Lower leg skin (tissue), 4 donors: Measurements from ENCODE around the gene PTGES3L. TPM values are rescaled to one million over a fixed set of nuclear protein-coding genes. Genes with fewer than 3 reads are reported as not detected.

Source experiments
- DNase-seq, 2 donors: peaks; one replicate each; pipeline ENCODE4 v3.0.0-alpha.2; 2019; ENCODE audit warnings: low spot score in 2 of 2
- H3K4me3 ChIP-seq: fragments of 200-600 bp; sonication (generic); 2 replicates; pipeline ENCODE4 v1.5.1; 2017; ENCODE audit warnings: mild to moderate bottlenecking, low read depth; ENCODE audit not compliant: poor library complexity, severe bottlenecking
- POLR2A ChIP-seq, 2 donors: fragments of 450-650 bp; IDR thresholded peaks; one replicate each; pipeline ENCODE4 v1.6.1; 2016 to 2017; ENCODE audit warnings: antibody characterized with exemption in 2 of 2, mild to moderate bottlenecking in 1 of 2, moderate library complexity in 1 of 2
- WGBS, 2 donors: methylation state at CpG; one replicate each; pipeline ENCODE4 v1.1.5; 2018; 5-methylcytosine and 5-hydroxymethylcytosine counted together
- intact Hi-C: fragments of 100-400 bp; cut with DNase I; formaldehyde crosslinking; loops from one replicate; pipeline ENCODE4 v1.15.0; 2023; ENCODE audit warnings: low total_unique reads
- total RNA-seq, 4 donors: library from RNA; depleted of rRNA; stranded (reverse); fragments of >200 nt; gene quantifications; one replicate each; pipeline ENCODE4 v1.1.0, GENCODE V29; 2016
- TF ChIP-seq, protein P1 (sequence below), 3 donors: fragments of 450-650 bp; IDR thresholded peaks; one replicate each; pipeline ENCODE4 v1.5.1; 2016; ENCODE audit warnings: antibody characterized with exemption in 3 of 3, mild to moderate bottlenecking in 3 of 3, moderate library complexity in 2 of 3

Gene PTGES3L
- total RNA-seq, 4 donors from 2014 or later, result 0.19 to 1.8 TPM; not detected in 2

DNA sequence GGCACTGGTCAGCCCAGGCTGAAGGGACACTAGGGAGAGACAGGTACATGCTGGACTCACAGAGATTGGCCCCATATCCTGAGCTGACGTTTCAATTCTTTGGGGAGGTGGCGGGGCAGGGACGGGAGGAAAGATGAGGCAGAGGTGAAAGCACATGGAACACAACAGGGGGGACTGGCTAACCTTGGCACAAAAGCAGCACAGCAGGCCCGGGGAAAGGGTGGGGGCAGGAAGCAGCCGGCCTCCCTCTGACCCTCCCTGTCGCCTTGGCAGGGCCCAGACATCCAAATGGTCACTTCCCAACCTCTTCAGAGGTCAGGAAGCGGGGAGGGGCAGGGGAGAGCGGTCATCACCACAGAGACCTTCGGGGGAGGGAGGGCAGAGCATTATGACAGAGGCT is 35.7 kb upstream of the PTGES3L start:
- H3K4me3 ChIP-seq, result no peak overlapping the region
- WGBS, 2 donors, result 46 to 56% methylated on average over 9 of the region's 9 CpGs
- DNase-seq, result peak in 1 of 2 donors; percentile 89
- intact Hi-C loops, result no loop called here
- TF ChIP-seq, protein P1, sequence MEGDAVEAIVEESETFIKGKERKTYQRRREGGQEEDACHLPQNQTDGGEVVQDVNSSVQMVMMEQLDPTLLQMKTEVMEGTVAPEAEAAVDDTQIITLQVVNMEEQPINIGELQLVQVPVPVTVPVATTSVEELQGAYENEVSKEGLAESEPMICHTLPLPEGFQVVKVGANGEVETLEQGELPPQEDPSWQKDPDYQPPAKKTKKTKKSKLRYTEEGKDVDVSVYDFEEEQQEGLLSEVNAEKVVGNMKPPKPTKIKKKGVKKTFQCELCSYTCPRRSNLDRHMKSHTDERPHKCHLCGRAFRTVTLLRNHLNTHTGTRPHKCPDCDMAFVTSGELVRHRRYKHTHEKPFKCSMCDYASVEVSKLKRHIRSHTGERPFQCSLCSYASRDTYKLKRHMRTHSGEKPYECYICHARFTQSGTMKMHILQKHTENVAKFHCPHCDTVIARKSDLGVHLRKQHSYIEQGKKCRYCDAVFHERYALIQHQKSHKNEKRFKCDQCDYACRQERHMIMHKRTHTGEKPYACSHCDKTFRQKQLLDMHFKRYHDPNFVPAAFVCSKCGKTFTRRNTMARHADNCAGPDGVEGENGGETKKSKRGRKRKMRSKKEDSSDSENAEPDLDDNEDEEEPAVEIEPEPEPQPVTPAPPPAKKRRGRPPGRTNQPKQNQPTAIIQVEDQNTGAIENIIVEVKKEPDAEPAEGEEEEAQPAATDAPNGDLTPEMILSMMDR (IDR thresholded peaks at IDR 0.05), result no peak
- no peak for TF ChIP-seq POLR2A (IDR thresholded peaks at IDR 0.05)

DNA sequence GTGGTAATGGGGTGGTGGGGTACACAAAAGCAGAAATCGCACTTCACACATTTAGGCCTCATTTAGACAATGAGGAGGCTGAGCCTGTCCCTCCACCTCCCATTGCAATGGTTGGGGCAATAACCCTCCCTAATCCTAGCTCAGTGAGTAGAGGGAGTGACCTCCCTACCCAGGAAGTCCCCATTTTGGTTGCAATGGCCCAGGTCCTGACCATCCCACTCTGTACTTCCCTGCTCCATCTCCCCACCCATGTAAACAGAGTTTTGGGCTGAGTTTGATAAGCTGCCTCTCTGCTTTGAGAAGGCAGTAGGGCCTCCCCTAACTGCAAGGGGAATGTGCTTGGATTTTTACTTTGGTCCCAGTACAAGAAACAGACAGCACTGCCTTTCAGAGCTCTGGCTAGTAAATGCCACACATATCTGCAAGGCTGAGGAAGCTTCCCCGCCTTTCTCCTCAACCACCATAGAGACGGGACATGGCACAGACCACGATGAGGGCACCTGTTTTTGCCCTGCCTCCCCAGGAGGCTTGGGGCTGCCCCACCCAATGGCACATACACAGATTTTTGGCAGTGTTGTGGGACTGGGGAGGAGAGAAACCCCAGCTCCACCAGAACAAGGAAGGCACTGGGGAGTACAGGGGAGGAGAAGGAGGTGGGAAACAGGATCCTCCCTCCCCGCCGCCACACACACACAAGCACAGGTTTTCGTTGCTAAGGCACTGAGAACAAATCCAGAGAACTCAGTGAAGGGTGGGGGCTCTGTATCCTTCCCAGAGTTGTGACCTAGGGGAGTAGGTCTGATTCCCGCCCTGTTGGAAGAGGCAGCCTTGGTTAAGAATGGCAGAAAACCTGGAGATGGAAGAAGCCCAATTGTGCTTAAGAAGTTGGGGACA is 35.0 kb upstream of the PTGES3L start:
- no peak for DNase-seq
- intact Hi-C loops, result no loop called here
- 51 to 61% methylated on average over 8 of the region's 8 CpGs for WGBS, 2 donors
- TF ChIP-seq POLR2A (IDR thresholded peaks at IDR 0.05), result no peak
- TF ChIP-seq, protein P1 (IDR thresholded peaks at IDR 0.05), result no peak
- no peak overlapping the region for H3K4me3 ChIP-seq

DNA sequence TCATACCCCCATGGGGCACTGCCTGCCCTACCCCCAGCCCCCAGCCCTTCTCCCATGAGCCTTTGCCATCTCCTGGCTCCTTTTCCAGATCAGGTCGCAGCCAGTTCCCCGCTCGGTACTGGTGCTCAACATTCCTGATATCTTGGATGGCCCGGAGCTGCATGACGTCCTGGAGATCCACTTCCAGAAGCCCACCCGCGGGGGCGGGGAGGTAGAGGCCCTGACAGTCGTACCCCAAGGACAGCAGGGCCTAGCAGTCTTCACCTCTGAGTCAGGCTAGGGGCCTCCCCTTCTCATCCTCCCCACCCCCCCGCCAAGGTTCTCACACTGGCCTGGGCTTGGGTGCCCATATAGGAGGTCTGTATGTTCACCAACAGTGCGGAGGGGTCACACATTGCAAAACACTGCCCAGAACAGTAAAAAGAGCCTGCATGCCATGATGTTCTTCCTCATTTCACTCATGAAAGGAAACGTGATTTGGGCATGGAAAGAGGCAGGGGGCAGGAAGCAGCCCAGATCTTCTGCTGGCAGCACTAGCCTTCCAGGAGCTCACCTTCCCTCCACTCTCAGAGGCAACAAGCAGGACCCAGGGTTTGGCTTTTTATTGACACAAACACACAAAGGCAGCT is 34.3 kb upstream of the PTGES3L start:
- no peak for DNase-seq
- WGBS, 2 donors, result 73 to 75% methylated on average over 8 to 12 of the region's 12 CpGs
- intact Hi-C loops, result no loop called here
- H3K4me3 ChIP-seq, result no peak overlapping the region
- TF ChIP-seq, protein P1 (IDR thresholded peaks at IDR 0.05), result no peak
- TF ChIP-seq POLR2A (IDR thresholded peaks at IDR 0.05), result no peak

GRCh38 chr17:43013296-43013695 is 33.4 kb upstream of the PTGES3L start:
- WGBS, 2 donors, result 82 to 84% methylated on average over 5 to 8 of the region's 8 CpGs
- DNase-seq, result no peak
- H3K4me3 ChIP-seq, result no peak overlapping the region
- intact Hi-C loops, result no loop called here
- TF ChIP-seq, protein P1 (IDR thresholded peaks at IDR 0.05), result no peak
- TF ChIP-seq POLR2A (IDR thresholded peaks at IDR 0.05), result no peak

- DNase-seq, result no peak
- no peak overlapping the region for H3K4me3 ChIP-seq
- no peak for TF ChIP-seq POLR2A (IDR thresholded peaks at IDR 0.05)
- TF ChIP-seq, protein P1 (IDR thresholded peaks at IDR 0.05), result no peak
- intact Hi-C loops, result no loop called here
- 59 to 71% methylated on average over 15 of the region's 15 CpGs for WGBS, 2 donors
Observed at GRCh38 chr17:43011728-43012472, 32.0 kb upstream of the PTGES3L start.
